GM19324 (cell line): ENCODE results near the gene CHI3L1.

Experiments used
- ATAC-seq: cut with Tn5 transposase; IDR thresholded peaks from one replicate; pipeline ENCODE4 v1.9.1; 2021; ENCODE audit warnings: mild to moderate bottlenecking, moderate library complexity; ENCODE audit not compliant: unreplicated experiment, low FRiP score

The CHI3L1 gene

GRCh38 chr1:203207751-203208150 lies 21.2 kb upstream of the CHI3L1 start:
- ATAC-seq, result no peak

- ATAC-seq, result no peak
These were observed 19.7 kb upstream of the CHI3L1 start for GRCh38 chr1:203206129-203206687.

GRCh38 chr1:203204756-203205155 lies 18.3 kb upstream of the CHI3L1 start:
- no peak for ATAC-seq

- ATAC-seq, result no peak
These were observed 16.1 kb upstream of the CHI3L1 start for GRCh38 chr1:203202431-203203245.

DNA sequence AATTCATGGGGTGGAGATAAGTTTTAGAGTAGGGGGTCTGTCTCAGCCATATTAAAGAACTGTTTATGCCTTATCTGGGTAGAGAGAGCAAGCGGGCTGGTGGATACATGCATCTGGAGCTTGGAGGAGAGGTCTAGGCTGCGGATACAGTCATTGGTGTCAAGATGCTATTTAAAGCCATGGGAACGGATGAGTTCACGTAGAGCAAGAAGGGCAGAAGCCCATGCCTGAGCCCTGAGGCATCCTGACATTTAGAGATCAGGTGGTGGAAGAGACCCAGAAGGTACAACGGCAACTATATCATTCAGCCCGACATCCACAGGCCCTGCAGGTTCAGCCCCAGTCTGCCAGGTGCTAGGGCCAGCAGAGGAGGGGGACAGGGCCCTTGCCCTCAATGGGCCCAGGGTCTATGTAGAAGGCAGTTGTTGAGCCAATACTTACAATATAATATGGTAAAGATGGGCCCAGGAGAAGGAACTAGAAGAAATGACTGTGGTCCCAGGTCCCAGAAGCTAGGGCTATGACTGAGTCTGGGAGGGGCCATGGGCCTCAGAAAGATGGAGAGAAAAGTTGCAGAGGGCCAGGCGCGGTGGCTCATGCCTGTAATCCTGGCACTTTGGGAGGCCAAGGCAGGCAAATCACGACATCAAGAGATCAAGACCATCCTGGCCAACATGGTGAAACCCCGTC lies 15.2 kb upstream of the CHI3L1 start:
- no peak for ATAC-seq

DNA sequence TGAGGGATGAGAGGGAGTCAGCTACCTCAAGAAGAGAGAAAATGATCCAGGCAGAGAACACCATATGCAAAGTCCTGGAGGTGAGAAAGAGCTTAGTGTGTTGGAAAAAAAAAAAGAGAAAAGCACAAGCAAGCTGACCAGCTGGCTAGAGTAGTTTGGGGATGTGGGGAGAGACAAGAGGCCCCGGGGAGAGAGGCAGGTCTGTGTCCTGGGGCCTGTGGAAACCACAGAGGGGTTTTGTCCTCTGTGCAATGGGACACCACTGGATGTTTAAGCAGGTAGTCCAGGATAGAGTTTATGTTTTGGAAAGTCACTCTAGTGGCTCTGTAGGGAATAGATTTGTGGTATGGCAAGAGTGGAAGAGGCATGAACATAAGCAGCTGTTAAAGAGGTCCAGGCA lies 14.4 kb upstream of the CHI3L1 start:
- ATAC-seq, result no peak

GRCh38 chr1:203199816-203200571 lies 13.5 kb upstream of the CHI3L1 start:
- ATAC-seq, result no peak

DNA sequence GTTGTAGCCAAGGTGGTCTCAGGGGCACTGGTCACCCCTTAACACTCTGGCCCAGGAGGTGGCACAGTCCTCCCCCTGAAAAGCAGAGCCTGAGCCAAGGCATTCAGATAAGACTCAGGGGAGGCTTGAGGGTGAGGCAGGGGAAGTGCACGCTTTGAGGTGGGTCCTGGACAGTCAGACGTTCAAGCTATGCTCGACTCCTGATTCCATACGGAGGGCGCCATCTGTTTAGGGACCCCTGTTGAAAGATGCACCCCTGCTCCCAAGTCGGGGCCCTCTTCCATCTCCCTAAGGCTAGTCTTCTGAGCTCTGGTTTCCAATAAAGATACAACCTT lies 12.9 kb upstream of the CHI3L1 start:
- no peak for ATAC-seq

- ATAC-seq, result no peak
These were observed 12.5 kb upstream of the CHI3L1 start for GRCh38 chr1:203199002-203199401.

GRCh38 chr1:203197625-203198024 lies 11.1 kb upstream of the CHI3L1 start:
- ATAC-seq, result no peak

DNA sequence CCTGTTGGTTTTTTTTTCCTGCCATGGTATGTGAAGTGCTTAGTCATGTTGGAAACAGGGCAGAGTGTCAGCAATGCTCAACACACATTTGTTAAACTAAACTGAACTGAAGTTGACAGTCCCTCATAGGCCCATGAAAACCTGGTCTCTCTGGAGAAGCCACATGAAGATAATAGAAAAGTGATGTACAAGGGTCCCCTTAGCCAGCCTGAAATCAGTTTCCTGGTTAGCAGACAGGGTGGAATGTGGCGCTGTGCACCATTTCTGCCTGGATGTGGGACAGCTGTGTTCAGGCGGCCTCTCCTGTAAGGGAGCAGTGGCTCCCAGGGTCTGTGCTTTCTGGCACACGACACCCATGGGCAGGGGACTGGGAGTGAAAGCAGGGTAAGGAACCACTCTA lies 9.9 kb upstream of the CHI3L1 start:
- no peak for ATAC-seq

- no peak for ATAC-seq
These were observed 4.4 kb upstream of the CHI3L1 start for GRCh38 chr1:203190949-203191348.

- no peak for ATAC-seq
These were observed 3.4 kb upstream of the CHI3L1 start for GRCh38 chr1:203189951-203190352.

GRCh38 chr1:203188686-203189232 lies 2.3 kb upstream of the CHI3L1 start:
- ATAC-seq, result no peak

- ATAC-seq, result no peak
These were observed 1.3 kb upstream of the CHI3L1 start for GRCh38 chr1:203187689-203188264.

- no peak for ATAC-seq
These were observed 791 bp upstream of the CHI3L1 start for GRCh38 chr1:203187304-203187685.

DNA sequence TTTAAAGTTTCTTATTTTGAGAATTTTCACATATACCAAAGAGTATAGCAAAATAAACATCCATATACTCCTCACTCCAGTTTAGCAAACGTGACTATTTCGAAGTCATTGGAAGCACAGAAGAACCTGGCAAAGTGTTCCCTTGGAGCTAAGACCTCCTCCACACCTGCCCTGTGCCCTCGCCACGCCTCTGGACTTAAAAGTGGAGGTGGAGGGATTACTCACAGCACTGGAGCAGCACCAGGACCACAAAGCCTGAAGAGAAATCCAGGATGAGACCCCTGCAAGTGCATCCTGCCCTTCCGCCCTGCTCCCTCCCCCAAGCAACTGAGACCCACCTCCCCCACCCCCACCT lies 436 bp downstream of the CHI3L1 start:
- no peak for ATAC-seq

DNA sequence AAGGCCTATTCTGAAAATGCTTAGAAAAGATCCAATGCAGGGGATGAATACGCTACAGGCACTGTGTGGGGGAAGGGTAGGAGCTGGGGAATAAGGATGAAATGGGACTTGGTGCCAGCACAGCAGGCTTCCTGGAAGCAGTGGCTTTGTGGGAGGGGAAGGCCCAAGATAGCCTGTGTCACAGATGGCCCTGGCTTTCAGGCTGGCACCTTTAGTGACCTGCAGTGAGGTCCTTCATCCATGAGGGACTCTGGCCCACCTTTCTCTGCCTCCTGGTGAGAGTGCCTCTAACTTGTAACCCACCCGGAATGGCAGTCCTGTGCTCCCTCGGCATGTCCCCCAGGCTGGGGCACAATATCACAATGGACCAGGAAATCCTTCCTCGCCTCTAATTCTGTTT lies 919 bp downstream of the CHI3L1 start:
- no peak for ATAC-seq

GRCh38 chr1:203185061-203185461 lies 1.4 kb downstream of the CHI3L1 start:
- no peak for ATAC-seq

GRCh38 chr1:203184467-203184866 lies 2.0 kb downstream of the CHI3L1 start:
- ATAC-seq, result no peak

DNA sequence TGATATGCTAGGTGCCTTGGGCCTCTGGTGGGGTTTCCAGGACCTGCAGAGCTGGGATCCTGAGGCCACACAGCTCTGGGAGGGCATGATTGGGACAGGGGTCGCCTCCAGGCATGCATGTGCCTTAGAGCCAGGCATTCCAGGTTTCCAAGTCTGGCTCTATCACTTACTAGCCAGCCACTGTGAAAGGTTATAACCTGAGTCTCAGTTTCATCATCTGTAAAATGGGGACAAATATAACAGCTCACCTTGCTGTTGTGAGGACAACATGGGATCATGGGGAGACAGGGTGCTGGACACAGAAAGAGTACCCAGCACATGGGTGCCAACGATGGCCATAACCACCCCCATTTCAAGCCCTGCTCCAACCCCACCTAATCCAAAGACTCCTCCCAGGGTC lies 2.7 kb downstream of the CHI3L1 start:
- no peak for ATAC-seq
